Nephron progenitor cell (in vitro differentiated cells): ENCODE results near the gene NADK2.

Source experiments
- DNase-seq: peaks from one replicate; pipeline ENCODE4 v3.0.0; 2021
- H3K27ac Mint-ChIP-seq: 2 replicates; pipeline ENCODE4 v1.8.0; 2021; ENCODE audit warnings: mild to moderate bottlenecking, moderate library complexity, mixed read lengths
- H3K27me3 Mint-ChIP-seq: 2 replicates; pipeline ENCODE4 v1.8.0; 2021; ENCODE audit warnings: mild to moderate bottlenecking, low read depth, mixed read lengths; ENCODE audit not compliant: poor library complexity
- H3K36me3 Mint-ChIP-seq: 2 replicates; pipeline ENCODE4 v1.8.0; 2021; ENCODE audit warnings: low read depth, mixed read lengths
- H3K4me1 Mint-ChIP-seq: 2 replicates; pipeline ENCODE4 v1.8.0; 2021; ENCODE audit warnings: mixed read lengths
- H3K4me3 Mint-ChIP-seq: 2 replicates; pipeline ENCODE4 v1.8.0; 2021; ENCODE audit warnings: mild to moderate bottlenecking, moderate library complexity, mixed read lengths
- H3K9me3 Mint-ChIP-seq: 2 replicates; pipeline ENCODE4 v1.8.0; 2021; ENCODE audit warnings: mild to moderate bottlenecking, moderate library complexity, mixed read lengths
- CTCF ChIP-seq: fragments of 200-600 bp; sonication (generic); IDR thresholded peaks from 2 replicates; pipeline ENCODE4 v1.5.0; 2021; ENCODE audit warnings: antibody characterized with exemption

Gene NADK2

GRCh38 chr5:36172599-36172998, 69.1 kb downstream of the NADK2 start:
- DNase-seq, result no peak
- peaks cover 78% of the 10 kb centered on the region for H3K36me3 Mint-ChIP-seq
- no peak overlapping the region for H3K27ac Mint-ChIP-seq
- no peak overlapping the region for H3K4me3 Mint-ChIP-seq
- no peaks in the 10 kb centered on the region for H3K9me3 Mint-ChIP-seq
- no peak for TF ChIP-seq CTCF
- H3K27me3 Mint-ChIP-seq, result no peaks in the 10 kb centered on the region
- H3K4me1 Mint-ChIP-seq, result no peaks in the 10 kb centered on the region

- Mint-ChIP-seq H3K27ac (no peak overlapping the region), H3K9me3 (no peaks in the 10 kb centered on the region), H3K4me1 (no peaks in the 10 kb centered on the region), H3K36me3 (peaks cover 83% of the 10 kb centered on the region), H3K27me3 (no peaks in the 10 kb centered on the region), H3K4me3 (no peak overlapping the region)
- no peak for TF ChIP-seq CTCF
- DNase-seq, result no peak
These were observed 70.8 kb downstream of the NADK2 start for GRCh38 chr5:36170832-36171424.

- Mint-ChIP-seq H3K4me1 (no peaks in the 10 kb centered on the region), H3K36me3 (peaks cover 79% of the 10 kb centered on the region), H3K27me3 (no peaks in the 10 kb centered on the region), H3K9me3 (no peaks in the 10 kb centered on the region), H3K27ac (no peak overlapping the region), H3K4me3 (no peak overlapping the region)
- no peak for DNase-seq
- TF ChIP-seq CTCF, result no peak
These were observed 73.0 kb downstream of the NADK2 start for GRCh38 chr5:36168737-36169136.

- Mint-ChIP-seq H3K36me3 (peaks cover 77% of the 10 kb centered on the region), H3K27me3 (no peaks in the 10 kb centered on the region), H3K9me3 (no peaks in the 10 kb centered on the region), H3K4me1 (no peaks in the 10 kb centered on the region), H3K4me3 (no peak overlapping the region), H3K27ac (no peak overlapping the region)
- TF ChIP-seq CTCF, result no peak
- no peak for DNase-seq
These were observed 77.3 kb downstream of the NADK2 start for GRCh38 chr5:36164461-36164860.

GRCh38 chr5:36162810-36163486, 78.8 kb downstream of the NADK2 start:
- H3K27me3 Mint-ChIP-seq, result no peaks in the 10 kb centered on the region
- no peaks in the 10 kb centered on the region for H3K9me3 Mint-ChIP-seq
- peaks cover 76% of the 10 kb centered on the region for H3K36me3 Mint-ChIP-seq
- H3K27ac Mint-ChIP-seq, result peak overlapping the region; percentile 57
- H3K4me3 Mint-ChIP-seq, result no peak overlapping the region
- TF ChIP-seq CTCF, result no peak
- no peak for DNase-seq
- peaks cover 5% of the 10 kb centered on the region for H3K4me1 Mint-ChIP-seq

GRCh38 chr5:36161361-36161760, 80.4 kb downstream of the NADK2 start:
- DNase-seq, result no peak
- peaks cover 75% of the 10 kb centered on the region for H3K36me3 Mint-ChIP-seq
- no peaks in the 10 kb centered on the region for H3K27me3 Mint-ChIP-seq
- no peaks in the 10 kb centered on the region for H3K9me3 Mint-ChIP-seq
- H3K4me1 Mint-ChIP-seq, result peaks cover 17% of the 10 kb centered on the region
- no peak overlapping the region for H3K4me3 Mint-ChIP-seq
- TF ChIP-seq CTCF, result no peak
- H3K27ac Mint-ChIP-seq, result no peak overlapping the region
